ENCODE results near the gene OR5C1.

Gene OR5C1

DNA sequence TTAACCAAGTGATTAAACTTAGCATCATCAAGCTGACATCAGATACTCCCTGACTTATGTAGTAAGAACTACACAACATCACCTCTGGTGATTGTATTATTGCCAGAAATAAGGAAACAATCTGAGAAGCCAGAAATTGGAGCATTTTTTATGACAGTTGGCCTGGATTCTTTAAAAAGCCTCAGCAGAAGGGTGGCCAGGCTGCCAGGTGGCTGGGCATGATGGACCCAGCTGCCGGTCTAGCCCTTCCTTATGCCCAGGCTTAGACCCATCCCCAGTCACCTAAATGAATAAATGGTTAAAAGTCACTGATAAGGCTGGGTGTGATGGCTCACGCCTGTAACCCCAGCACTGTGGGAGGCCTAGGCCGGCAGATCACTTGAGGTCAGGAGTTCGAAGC lies 24.0 kb downstream of the OR5C1 start:
- WGBS (ENCODE audit: insufficient coverage) = 100% methylated on average over 1 of the region's 4 CpGs
- ChIA-PET POLR2A (no interaction called here), CTCF (interaction anchor here (6.7 kb wide), 1 partner anchor 349 kb away, joined by 57 read pairs; no protein-coding TSS in a partner anchor)
- Histone ChIP-seq H3K9me3 (ENCODE audit: control extremely low read depth in 1 of 5, control insufficient read depth in 4 of 5, insufficient read depth in 2 of 5, low read depth in 1 of 5, low read length in 4 of 5) (no peaks in the 10 kb centered on the region), H3K27me3 (replicated peaks in 2 of 5; ENCODE audit: control insufficient read depth in 4 of 5, insufficient read depth in 5 of 5, low read length in 4 of 5) (no peaks in the 10 kb centered on the region), H3K36me3 (ENCODE audit: control insufficient read depth in 4 of 4, insufficient read depth in 4 of 4, low read length in 3 of 4) (peaks cover 0 to 5% (median 4%) of the 10 kb centered on the region in 4 experiments), H3K4me1 (ENCODE audit: control extremely low read depth in 1 of 4, control insufficient read depth in 4 of 4, insufficient read depth in 4 of 4, low read length in 3 of 4) (peaks cover 6 to 30% (median 22%) of the 10 kb centered on the region in 4 experiments), H3K27ac (ENCODE audit: insufficient read depth in 1 of 2, low read depth in 1 of 2, low read length in 2 of 2, poor library complexity in 1 of 2, severe bottlenecking in 2 of 2) (no peak overlapping the region), H3K4me3 (ENCODE audit: control insufficient read depth in 1 of 7, extremely low read depth in 1 of 7, insufficient read depth in 4 of 7, low read depth in 2 of 7, low read length in 6 of 7) (no peak overlapping the region)
- DNase-seq = no peak

- 75% methylated on average over 2 of the region's 6 CpGs for WGBS (ENCODE audit: insufficient coverage)
- no peaks in the 10 kb centered on the region for H3K9me3 ChIP-seq (ENCODE audit: control extremely low read depth in 1 of 5, control insufficient read depth in 4 of 5, insufficient read depth in 2 of 5, low read depth in 1 of 5, low read length in 4 of 5)
- CTCF ChIA-PET = interaction anchor here (0.5 to 2.0 kb wide), 3 partner anchors 19 to 715 kb away, joined by 3 to 5 read pairs (median 3); no protein-coding TSS in a partner anchor
- H3K4me1 ChIP-seq (ENCODE audit: control extremely low read depth in 1 of 4, control insufficient read depth in 4 of 4, insufficient read depth in 4 of 4, low read length in 3 of 4) = peaks cover 6 to 30% (median 17%) of the 10 kb centered on the region in 4 experiments
- peaks cover 0 to 8% (median 5%) of the 10 kb centered on the region in 4 experiments for H3K36me3 ChIP-seq (ENCODE audit: control insufficient read depth in 4 of 4, insufficient read depth in 4 of 4, low read length in 3 of 4)
- H3K27ac ChIP-seq (ENCODE audit: insufficient read depth in 1 of 2, low read depth in 1 of 2, low read length in 2 of 2, poor library complexity in 1 of 2, severe bottlenecking in 2 of 2) = no peak overlapping the region
- H3K4me3 ChIP-seq (ENCODE audit: control insufficient read depth in 1 of 7, extremely low read depth in 1 of 7, insufficient read depth in 4 of 7, low read depth in 2 of 7, low read length in 6 of 7) = no peak overlapping the region
- POLR2A ChIA-PET = no interaction called here
- DNase-seq = peak in 2 of 3 donors; percentile 12 to 19
- no peaks in the 10 kb centered on the region for H3K27me3 ChIP-seq (replicated peaks in 2 of 5; ENCODE audit: control insufficient read depth in 4 of 5, insufficient read depth in 5 of 5, low read length in 4 of 5)
Observed at GRCh38 chr9:122814545-122814944, 25.8 kb downstream of the OR5C1 start.

GRCh38 chr9:122815544-122815943 lies 26.8 kb downstream of the OR5C1 start:
- H3K4me3 ChIP-seq (ENCODE audit: control insufficient read depth in 1 of 7, extremely low read depth in 1 of 7, insufficient read depth in 4 of 7, low read depth in 2 of 7, low read length in 6 of 7) = peak overlapping the region in 4 of 7 experiments; percentile 46 to 69 (median 58)
- no peaks in the 10 kb centered on the region for H3K27me3 ChIP-seq (replicated peaks in 2 of 5; ENCODE audit: control insufficient read depth in 4 of 5, insufficient read depth in 5 of 5, low read length in 4 of 5)
- DNase-seq = peak in 2 of 3 donors; percentile 11 to 26
- no peaks in the 10 kb centered on the region for H3K9me3 ChIP-seq (ENCODE audit: control extremely low read depth in 1 of 5, control insufficient read depth in 4 of 5, insufficient read depth in 2 of 5, low read depth in 1 of 5, low read length in 4 of 5)
- H3K36me3 ChIP-seq (ENCODE audit: control insufficient read depth in 4 of 4, insufficient read depth in 4 of 4, low read length in 3 of 4) = peaks cover 6 to 18% (median 11%) of the 10 kb centered on the region in 4 experiments
- CTCF ChIA-PET = interaction anchor here (1.1 to 2.0 kb wide), 4 partner anchors 352 to 716 kb away, joined by 3 to 5 read pairs (median 3); no protein-coding TSS in a partner anchor
- POLR2A ChIA-PET = interaction anchor here (1.2 kb wide), 1 partner anchor 13 kb away, joined by 5 read pairs; the partner anchor contains the start of gene PDCL
- no peak overlapping the region for H3K27ac ChIP-seq (ENCODE audit: insufficient read depth in 1 of 2, low read depth in 1 of 2, low read length in 2 of 2, poor library complexity in 1 of 2, severe bottlenecking in 2 of 2)
- H3K4me1 ChIP-seq (ENCODE audit: control extremely low read depth in 1 of 4, control insufficient read depth in 4 of 4, insufficient read depth in 4 of 4, low read length in 3 of 4) = peaks cover 6 to 37% (median 19%) of the 10 kb centered on the region in 4 experiments

GRCh38 chr9:122816163-122816867 lies 27.6 kb downstream of the OR5C1 start:
- ChIA-PET POLR2A (interaction anchor here (0.6 to 1.2 kb wide), 2 partner anchors 12 to 175 kb away, joined by 4 to 5 read pairs; partner anchors contain the start of gene PDCL), CTCF (interaction anchor here (0.7 to 1.1 kb wide), 2 partner anchors 357 to 693 kb away, joined by 3 read pairs; no protein-coding TSS in a partner anchor)
- DNase-seq = peak; percentile 66 to 91 (median 81)
- Histone ChIP-seq H3K27me3 (replicated peaks in 2 of 5; ENCODE audit: control insufficient read depth in 4 of 5, insufficient read depth in 5 of 5, low read length in 4 of 5) (no peaks in the 10 kb centered on the region), H3K9me3 (ENCODE audit: control extremely low read depth in 1 of 5, control insufficient read depth in 4 of 5, insufficient read depth in 2 of 5, low read depth in 1 of 5, low read length in 4 of 5) (no peaks in the 10 kb centered on the region), H3K27ac (ENCODE audit: insufficient read depth in 1 of 2, low read depth in 1 of 2, low read length in 2 of 2, poor library complexity in 1 of 2, severe bottlenecking in 2 of 2) (peak overlapping the region; percentile 9 to 71), H3K36me3 (ENCODE audit: control insufficient read depth in 4 of 4, insufficient read depth in 4 of 4, low read length in 3 of 4) (peaks cover 6 to 24% (median 11%) of the 10 kb centered on the region in 4 experiments), H3K4me3 (ENCODE audit: control insufficient read depth in 1 of 7, extremely low read depth in 1 of 7, insufficient read depth in 4 of 7, low read depth in 2 of 7, low read length in 6 of 7) (peak overlapping the region in 6 of 7 experiments; percentile 46 to 69 (median 52)), H3K4me1 (ENCODE audit: control extremely low read depth in 1 of 4, control insufficient read depth in 4 of 4, insufficient read depth in 4 of 4, low read length in 3 of 4) (peaks cover 9 to 45% (median 25%) of the 10 kb centered on the region in 4 experiments)
- 4% methylated on average over 17 of the region's 17 CpGs for WGBS (ENCODE audit: insufficient coverage)

DNA sequence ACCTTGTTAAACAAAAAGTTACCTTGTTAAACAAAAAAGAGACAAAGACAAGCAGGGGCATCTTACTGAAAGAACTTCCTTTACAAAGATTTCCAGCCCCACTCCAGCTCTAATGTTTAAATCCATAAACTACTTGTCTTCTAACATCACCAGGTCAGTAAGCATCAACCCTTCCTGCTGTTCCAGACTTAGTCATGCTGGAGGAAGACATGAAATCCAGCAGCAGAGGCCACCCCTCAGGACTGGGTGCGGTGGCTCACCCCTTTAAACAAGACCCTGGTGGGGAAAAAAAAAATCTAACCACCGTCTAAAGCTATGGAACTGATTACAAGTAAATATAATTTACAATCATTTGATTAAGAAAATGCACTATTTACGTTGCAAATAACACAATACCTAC lies 30.6 kb downstream of the OR5C1 start:
- ChIA-PET CTCF (interaction anchor here (0.6 to 1.6 kb wide), 2 partner anchors 9 to 770 kb away, joined by 3 to 5 read pairs; no protein-coding TSS in a partner anchor), POLR2A (no interaction called here)
- no CpG with 5 or more reads among the region's 3 CpGs for WGBS (ENCODE audit: insufficient coverage)

GRCh38 chr9:122819791-122820489 lies 31.2 kb downstream of the OR5C1 start:
- Histone ChIP-seq H3K27ac (ENCODE audit: insufficient read depth in 1 of 2, low read depth in 1 of 2, low read length in 2 of 2, poor library complexity in 1 of 2, severe bottlenecking in 2 of 2) (no peak overlapping the region), H3K4me1 (ENCODE audit: control extremely low read depth in 1 of 4, control insufficient read depth in 4 of 4, insufficient read depth in 4 of 4, low read length in 3 of 4) (peaks cover 12 to 49% (median 32%) of the 10 kb centered on the region in 4 experiments), H3K4me3 (ENCODE audit: control insufficient read depth in 1 of 7, extremely low read depth in 1 of 7, insufficient read depth in 4 of 7, low read depth in 2 of 7, low read length in 6 of 7) (no peak overlapping the region), H3K9me3 (ENCODE audit: control extremely low read depth in 1 of 5, control insufficient read depth in 4 of 5, insufficient read depth in 2 of 5, low read depth in 1 of 5, low read length in 4 of 5) (no peaks in the 10 kb centered on the region), H3K36me3 (ENCODE audit: control insufficient read depth in 4 of 4, insufficient read depth in 4 of 4, low read length in 3 of 4) (peaks cover 6 to 54% (median 27%) of the 10 kb centered on the region in 4 experiments), H3K27me3 (replicated peaks in 2 of 5; ENCODE audit: control insufficient read depth in 4 of 5, insufficient read depth in 5 of 5, low read length in 4 of 5) (no peaks in the 10 kb centered on the region)
- CTCF ChIA-PET = interaction anchor here (0.7 to 1.6 kb wide), 2 partner anchors 9 to 469 kb away, joined by 3 to 5 read pairs; no protein-coding TSS in a partner anchor
- 89% methylated on average over 8 of the region's 9 CpGs for WGBS (ENCODE audit: insufficient coverage)
- POLR2A ChIA-PET = no interaction called here
- no peak for DNase-seq

More for the DNA sequence above, 30.6 kb downstream of the OR5C1 start:
- peaks cover 6 to 50% (median 24%) of the 10 kb centered on the region in 4 experiments for H3K36me3 ChIP-seq (ENCODE audit: control insufficient read depth in 4 of 4, insufficient read depth in 4 of 4, low read length in 3 of 4)
- no peak overlapping the region for H3K27ac ChIP-seq (ENCODE audit: insufficient read depth in 1 of 2, low read depth in 1 of 2, low read length in 2 of 2, poor library complexity in 1 of 2, severe bottlenecking in 2 of 2)
- H3K4me1 ChIP-seq (ENCODE audit: control extremely low read depth in 1 of 4, control insufficient read depth in 4 of 4, insufficient read depth in 4 of 4, low read length in 3 of 4) = peaks cover 12 to 55% (median 33%) of the 10 kb centered on the region in 4 experiments
- H3K4me3 ChIP-seq (ENCODE audit: control insufficient read depth in 1 of 7, extremely low read depth in 1 of 7, insufficient read depth in 4 of 7, low read depth in 2 of 7, low read length in 6 of 7) = no peak overlapping the region
- H3K27me3 ChIP-seq (replicated peaks in 2 of 5; ENCODE audit: control insufficient read depth in 4 of 5, insufficient read depth in 5 of 5, low read length in 4 of 5) = no peaks in the 10 kb centered on the region
- DNase-seq = peak in 1 of 3 donors; percentile 19
- no peaks in the 10 kb centered on the region for H3K9me3 ChIP-seq (ENCODE audit: control extremely low read depth in 1 of 5, control insufficient read depth in 4 of 5, insufficient read depth in 2 of 5, low read depth in 1 of 5, low read length in 4 of 5)
